Psoas muscle (tissue), 8 donors: ENCODE data around the gene LRRTM4. TPM values are rescaled to one million over a fixed set of nuclear protein-coding genes. Genes with fewer than 3 reads are reported as not detected.

Experiments used
- ATAC-seq, 4 donors: fragments of 200-7000 bp; cut with Tn5 transposase; one replicate each; pipeline ENCODE4 v1.9.1; 2020; ENCODE audit warnings: moderate library complexity in 3 of 4, mild to moderate bottlenecking in 2 of 4
- DNase-seq, 2 donors: peaks; one replicate each; pipeline ENCODE4 v3.0.0-alpha.2; 2020
- H3K27ac ChIP-seq: fragments of 200-600 bp; one replicate; pipeline ENCODE4 v1.8.0; 2022
- H3K27me3 ChIP-seq, 3 donors: fragments of 200-600 bp in 1 of 3; one replicate each; pipeline versions ENCODE4 v1.6.1 to v1.8.0; 2013 to 2022; ENCODE audit warnings: low read length in 2 of 3, mild to moderate bottlenecking in 2 of 3, moderate library complexity in 1 of 3; ENCODE audit not compliant: insufficient read depth in 3 of 3
- H3K36me3 ChIP-seq, 2 donors: fragments of 200-600 bp in 1 of 2; one replicate each; pipeline versions ENCODE4 v1.6.1 to v1.8.0; 2013 to 2022; ENCODE audit warnings: low read depth in 1 of 2, mild to moderate bottlenecking in 1 of 2, moderate library complexity in 1 of 2; ENCODE audit not compliant: insufficient read depth in 1 of 2
- H3K4me1 ChIP-seq: fragments of 200-600 bp; one replicate; pipeline ENCODE4 v1.8.0; 2022
- H3K4me3 ChIP-seq: fragments of 200-600 bp; one replicate; pipeline ENCODE4 v1.8.0; 2022; ENCODE audit warnings: mild to moderate bottlenecking
- H3K9me3 ChIP-seq: fragments of 200-600 bp; one replicate; pipeline ENCODE4 v1.8.0; 2022
- CTCF ChIP-seq: fragments of 200-600 bp; IDR thresholded peaks from one replicate; pipeline ENCODE4 v1.8.0; 2022; ENCODE audit warnings: antibody characterized with exemption
- WGBS, 3 donors: extraction: QIAGEN DNeasy Blood & Tissue Kit; methylation state at CpG; one replicate each; pipeline versions ENCODE4 v1.1.6 to v1.1.7; 2013; 5-methylcytosine and 5-hydroxymethylcytosine counted together
- intact Hi-C, 2 donors: fragments of 100-400 bp; cut with DNase I; formaldehyde crosslinking; loops; one replicate each; pipeline versions ENCODE4 v1.11.0 to v1.14.2; 2022
- polyA plus RNA-seq, 3 donors: library from polyadenylated mRNA; stranded (reverse); fragments of 200-250 nt; gene quantifications; one replicate each; pipeline ENCODE4 v1.2.3, GENCODE V29; 2013
- total RNA-seq, 4 donors: library from RNA; stranded (reverse); fragmentation: NEBNext Ultra II Directional in 2 of 4; extraction: Animal tissue kit (Norgen Biotek cat#: 25700) in 2 of 4; gene quantifications; one replicate each; pipeline versions ENCODE4 v1.2.1 to v1.2.4, GENCODE V29; 2021 to 2023
- donor health status: healthy with polysubstance abuse.
- donor health status: DM: no; HTN: no; CAD: no; lungs with moderate emphysema.
- donor health status: Bipolar disorder and iron deficiency.
- donor health status: healthy.
- donor health status: DM: yes; HTN: yes; CAD: no.
- donor health status: DM: no; HTN: no; CAD: no.
- donor health status: DM: no; HTN: no; CAD: no.
- donor health status: DM: yes; HTN: yes; CAD: no.

The LRRTM4 gene
- total and polyA plus RNA-seq, 7 donors, result 0.03 to 0.86 (median 0.25) TPM; not detected in 1

- H3K36me3 ChIP-seq, result no peaks in the 10 kb centered on the region
- no peak for DNase-seq
- H3K27me3 ChIP-seq, result no peaks in the 10 kb centered on the region
- no peak overlapping the region for H3K27ac ChIP-seq
- H3K4me3 ChIP-seq, result no peak overlapping the region
- H3K9me3 ChIP-seq, result no peaks in the 10 kb centered on the region
- H3K4me1 ChIP-seq, result no peaks in the 10 kb centered on the region
- TF ChIP-seq CTCF, result no peak
- WGBS, 3 donors, result 55 to 82% (median 77%) methylated on average over 3 of the region's 3 CpGs
- intact Hi-C loops, result no loop called here
- no peak for ATAC-seq
Measured at GRCh38 chr2:76940559-76940958, 581.6 kb downstream of the LRRTM4 start.

- Histone ChIP-seq H3K9me3 (no peaks in the 10 kb centered on the region), H3K36me3 (no peaks in the 10 kb centered on the region), H3K27me3 (no peaks in the 10 kb centered on the region), H3K4me3 (no peak overlapping the region), H3K27ac (no peak overlapping the region), H3K4me1 (no peaks in the 10 kb centered on the region)
- DNase-seq (no peak), ATAC-seq (no peak)
- TF ChIP-seq CTCF, result no peak
- intact Hi-C loops, result no loop called here
Measured at GRCh38 chr2:76938153-76938552, 584.0 kb downstream of the LRRTM4 start.

GRCh38 chr2:76932550-76932949 lies 589.6 kb downstream of the LRRTM4 start:
- Histone ChIP-seq H3K9me3 (no peaks in the 10 kb centered on the region), H3K4me1 (no peaks in the 10 kb centered on the region), H3K27me3 (no peaks in the 10 kb centered on the region), H3K27ac (no peak overlapping the region), H3K4me3 (no peak overlapping the region), H3K36me3 (no peaks in the 10 kb centered on the region)
- intact Hi-C loops, result no loop called here
- ATAC-seq (no peak), DNase-seq (no peak)
- 75 to 86% (median 82%) methylated on average over 2 of the region's 2 CpGs for WGBS, 3 donors
- no peak for TF ChIP-seq CTCF

- WGBS, 3 donors, result 83 to 88% (median 87%) methylated on average over 8 of the region's 8 CpGs
- ATAC-seq, result no peak
- intact Hi-C loops, result no loop called here
- no peaks in the 10 kb centered on the region for H3K4me1 ChIP-seq
- no peak for DNase-seq
- no peak overlapping the region for H3K27ac ChIP-seq
- no peak overlapping the region for H3K4me3 ChIP-seq
- H3K27me3 ChIP-seq, result no peaks in the 10 kb centered on the region
- H3K36me3 ChIP-seq, result no peaks in the 10 kb centered on the region
- TF ChIP-seq CTCF, result no peak
- no peaks in the 10 kb centered on the region for H3K9me3 ChIP-seq
Measured at GRCh38 chr2:76930056-76930744, 592.0 kb downstream of the LRRTM4 start.

- intact Hi-C loops, result no loop called here
- H3K27ac ChIP-seq, result no peak overlapping the region
- ATAC-seq (no peak), DNase-seq (no peak)
- no peaks in the 10 kb centered on the region for H3K9me3 ChIP-seq
- no peak overlapping the region for H3K4me3 ChIP-seq
- no peaks in the 10 kb centered on the region for H3K36me3 ChIP-seq
- TF ChIP-seq CTCF, result no peak
- H3K27me3 ChIP-seq, result no peaks in the 10 kb centered on the region
- H3K4me1 ChIP-seq, result no peaks in the 10 kb centered on the region
Measured at GRCh38 chr2:76928026-76928425, 594.1 kb downstream of the LRRTM4 start.
